Measurements from ENCODE around the gene INIP. TPM values are rescaled to one million over a fixed set of nuclear protein-coding genes. Genes with fewer than 3 reads are reported as not detected.

INIP gene
- total RNA-seq, 1 experiment from 2014 or later, result 26.6 TPM

GRCh38 chr9:112664531-112664930, 53.4 kb downstream of the INIP start:
- no peak overlapping the region for H3K4me3 ChIP-seq (ENCODE audit: low read depth, low read length, poor library complexity, severe bottlenecking)
- H3K9me3 ChIP-seq (ENCODE audit: low read depth, low read length, poor library complexity, severe bottlenecking), result no peaks in the 10 kb centered on the region
- TF ChIP-seq EZH2 (IDR thresholded peaks at IDR 0.05; ENCODE audit: borderline replicate concordance, low read depth, low read length, poor library complexity, severe bottlenecking) (no peak), CTCF (conservative IDR thresholded peaks at IDR 0.05; ENCODE audit: low read depth, low read length) (no peak)
- DNase-seq (ENCODE audit: low spot score), result peak; percentile 6
- BruUV-seq (replicated peaks), result no TSS peak
- H3K27me3 ChIP-seq (replicated peaks; ENCODE audit: insufficient read depth, low read depth, low read length, poor library complexity), result no peaks in the 10 kb centered on the region
- CTCF ChIA-PET, result no interaction called here
- H3K27ac ChIP-seq (ENCODE audit: low read depth, low read length, poor library complexity, severe bottlenecking), result no peak overlapping the region
- intact Hi-C loops (cut with micrococcal nuclease; ENCODE audit: unreplicated experiment), result loop anchor here (2.0 kb wide), 1 partner anchor 222 kb away; no protein-coding TSS in a partner anchor
- no peaks in the 10 kb centered on the region for H3K4me1 ChIP-seq (ENCODE audit: insufficient read depth, low read length, poor library complexity, severe bottlenecking)
- POLR2A ChIA-PET (ENCODE audit: low non-redundant PET), result no interaction called here
- H3K36me3 ChIP-seq (ENCODE audit: insufficient read depth, low read length, poor library complexity, severe bottlenecking), result no peaks in the 10 kb centered on the region

GRCh38 chr9:112663681-112664080, 54.2 kb downstream of the INIP start:
- BruUV-seq (replicated peaks), result no TSS peak
- no peak overlapping the region for H3K27ac ChIP-seq (ENCODE audit: low read depth, low read length, poor library complexity, severe bottlenecking)
- no peaks in the 10 kb centered on the region for H3K27me3 ChIP-seq (replicated peaks; ENCODE audit: insufficient read depth, low read depth, low read length, poor library complexity)
- POLR2A ChIA-PET (ENCODE audit: low non-redundant PET), result interaction anchor here (0.6 kb wide), 1 partner anchor 939 kb away, joined by 4 read pairs; no protein-coding TSS in a partner anchor
- TF ChIP-seq CTCF (conservative IDR thresholded peaks at IDR 0.05; ENCODE audit: low read depth, low read length), result no peak
- TF ChIP-seq EZH2 (IDR thresholded peaks at IDR 0.05; ENCODE audit: borderline replicate concordance, low read depth, low read length, poor library complexity, severe bottlenecking), result no peak
- H3K9me3 ChIP-seq (ENCODE audit: low read depth, low read length, poor library complexity, severe bottlenecking), result no peaks in the 10 kb centered on the region
- no peak overlapping the region for H3K4me3 ChIP-seq (ENCODE audit: low read depth, low read length, poor library complexity, severe bottlenecking)
- CTCF ChIA-PET, result no interaction called here
- no peak for DNase-seq (ENCODE audit: low spot score)
- H3K36me3 ChIP-seq (ENCODE audit: insufficient read depth, low read length, poor library complexity, severe bottlenecking), result no peaks in the 10 kb centered on the region
- no peaks in the 10 kb centered on the region for H3K4me1 ChIP-seq (ENCODE audit: insufficient read depth, low read length, poor library complexity, severe bottlenecking)
- intact Hi-C loops (cut with micrococcal nuclease; ENCODE audit: unreplicated experiment), result loop anchor here (2.0 kb wide), 1 partner anchor 221 kb away; no protein-coding TSS in a partner anchor

- H3K27ac ChIP-seq (ENCODE audit: low read depth, low read length, poor library complexity, severe bottlenecking), result no peak overlapping the region
- H3K4me3 ChIP-seq (ENCODE audit: low read depth, low read length, poor library complexity, severe bottlenecking), result no peak overlapping the region
- intact Hi-C loops (cut with micrococcal nuclease; ENCODE audit: unreplicated experiment), result no loop called here
- H3K36me3 ChIP-seq (ENCODE audit: insufficient read depth, low read length, poor library complexity, severe bottlenecking), result no peaks in the 10 kb centered on the region
- H3K9me3 ChIP-seq (ENCODE audit: low read depth, low read length, poor library complexity, severe bottlenecking), result no peaks in the 10 kb centered on the region
- no peaks in the 10 kb centered on the region for H3K4me1 ChIP-seq (ENCODE audit: insufficient read depth, low read length, poor library complexity, severe bottlenecking)
- H3K27me3 ChIP-seq (replicated peaks; ENCODE audit: insufficient read depth, low read depth, low read length, poor library complexity), result no peaks in the 10 kb centered on the region
- DNase-seq (ENCODE audit: low spot score), result no peak
- no TSS peak for BruUV-seq (replicated peaks)
- CTCF ChIA-PET, result no interaction called here
- POLR2A ChIA-PET (ENCODE audit: low non-redundant PET), result interaction anchor here (0.6 kb wide), 1 partner anchor 229 kb away, joined by 6 read pairs; no protein-coding TSS in a partner anchor
- TF ChIP-seq CTCF (conservative IDR thresholded peaks at IDR 0.05; ENCODE audit: low read depth, low read length) (no peak), EZH2 (IDR thresholded peaks at IDR 0.05; ENCODE audit: borderline replicate concordance, low read depth, low read length, poor library complexity, severe bottlenecking) (no peak)
Observed at GRCh38 chr9:112659906-112660305, 58.0 kb downstream of the INIP start.

Measured in A673 (cell line).